Measurements from ENCODE around the gene BBX.

BBX gene

DNA sequence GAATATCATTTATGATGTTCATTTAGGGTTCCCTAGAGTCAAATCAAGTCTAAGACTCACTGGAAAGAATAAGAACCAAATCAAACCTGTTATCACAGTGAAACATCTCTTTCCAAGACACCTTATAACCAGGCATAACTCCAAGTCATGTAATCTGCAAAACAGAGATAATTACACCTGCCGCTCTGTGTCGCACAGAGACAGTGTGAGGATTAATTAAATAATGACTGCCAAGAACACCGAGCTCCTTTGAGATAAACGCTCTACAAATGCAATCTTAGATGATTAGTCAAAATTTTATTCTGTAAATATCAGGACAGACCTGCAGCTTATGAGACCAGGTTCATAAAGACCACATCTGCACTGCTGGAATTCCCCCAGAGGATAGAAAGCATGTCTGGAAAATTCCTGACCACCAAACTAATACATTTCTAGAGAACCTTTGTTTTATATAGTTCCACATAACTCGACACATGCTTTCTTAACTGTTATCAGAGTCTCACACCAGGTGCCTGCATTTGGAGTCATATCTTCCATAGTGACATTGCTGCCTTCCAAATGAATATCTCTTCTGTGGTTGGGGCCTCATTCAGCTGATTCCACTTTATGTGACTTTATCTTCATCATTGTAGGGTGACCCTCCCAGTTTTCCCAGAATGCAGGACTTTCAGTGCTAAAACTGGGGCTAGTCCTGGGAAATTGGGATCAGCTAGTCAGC lies 315.3 kb downstream of the BBX start:
- DNase-seq (ENCODE audit: low read depth in 2 of 2), result no peak

GRCh38 chr3:107841831-107842230 lies 319.1 kb downstream of the BBX start:
- no peak for DNase-seq (ENCODE audit: low read depth in 2 of 2)

- DNase-seq (ENCODE audit: low read depth in 2 of 2), result no peak
Observed at GRCh38 chr3:107842940-107843339, 320.2 kb downstream of the BBX start.

DNA sequence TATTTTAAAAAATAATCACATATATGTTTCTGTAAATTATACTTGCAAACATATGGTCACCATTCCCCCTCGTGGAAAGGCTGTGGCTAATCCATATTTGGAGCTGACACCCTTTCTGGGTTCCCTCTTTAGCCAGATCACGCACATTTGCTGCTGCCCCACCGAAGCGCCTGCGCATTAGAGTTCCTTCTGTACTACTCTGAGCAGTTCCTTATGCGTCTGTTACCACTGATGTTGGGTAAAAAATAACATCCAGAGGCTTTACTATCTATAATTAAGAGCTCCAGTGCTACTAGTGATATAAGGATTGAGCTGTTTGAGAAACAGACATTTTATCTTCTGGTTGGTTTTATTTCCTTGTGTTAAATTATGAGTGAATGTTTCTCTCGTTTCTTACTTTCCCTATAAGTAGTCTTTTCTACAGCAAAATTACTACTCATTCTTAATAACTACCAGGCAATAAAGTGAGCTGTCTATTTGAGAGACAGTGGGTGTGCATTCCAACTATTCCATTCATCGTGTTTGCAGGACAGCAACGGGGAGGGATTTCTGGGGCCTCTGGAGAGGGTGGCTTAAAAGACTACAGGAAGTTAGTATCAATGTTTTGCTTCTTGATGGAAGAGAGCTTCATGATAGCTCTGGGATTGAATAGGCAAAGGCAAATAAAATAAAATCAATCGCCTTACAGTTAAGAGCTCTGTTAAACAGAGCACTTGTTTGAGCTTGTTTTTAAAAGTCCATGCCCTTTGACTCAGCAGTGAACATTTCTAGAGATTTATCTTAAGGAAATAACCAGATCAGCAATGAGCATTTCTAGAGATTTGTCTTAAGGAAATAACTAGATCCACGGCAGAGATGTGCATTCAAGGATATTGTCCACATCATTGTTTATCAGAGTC lies 322.9 kb downstream of the BBX start:
- no peak for DNase-seq (ENCODE audit: low read depth in 2 of 2)

DNA sequence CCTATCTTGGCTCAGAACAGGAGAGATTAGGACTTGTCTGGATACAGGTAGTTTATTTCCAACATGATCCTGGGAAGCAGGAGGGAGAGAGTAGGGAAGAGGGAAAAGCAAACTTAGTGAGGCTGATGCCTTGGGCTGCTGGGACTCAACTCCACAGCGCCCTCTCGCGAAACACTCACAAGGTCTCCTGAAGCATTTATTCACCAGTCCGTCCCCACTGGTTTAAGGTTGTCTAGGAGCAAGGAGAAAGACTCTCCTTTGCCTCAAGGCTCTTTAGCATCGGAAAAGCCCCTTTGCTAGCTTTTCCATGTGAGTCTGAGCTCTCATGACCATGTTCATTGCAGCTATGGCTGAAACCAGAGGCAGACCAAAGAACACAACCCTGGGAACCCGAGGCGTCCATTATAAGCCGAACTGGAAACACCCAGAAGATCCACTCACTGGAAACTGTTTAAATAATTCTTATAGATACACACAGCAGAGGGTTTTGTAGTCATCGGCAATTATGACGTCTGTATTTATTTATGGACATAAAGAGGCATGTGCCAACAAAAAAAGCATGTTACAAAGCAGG lies 323.6 kb downstream of the BBX start:
- DNase-seq (ENCODE audit: low read depth in 2 of 2), result peak in 1 of 2 donors; percentile 18

GRCh38 chr3:107847791-107848190 lies 325.0 kb downstream of the BBX start:
- DNase-seq (ENCODE audit: low read depth in 2 of 2), result no peak

DNA sequence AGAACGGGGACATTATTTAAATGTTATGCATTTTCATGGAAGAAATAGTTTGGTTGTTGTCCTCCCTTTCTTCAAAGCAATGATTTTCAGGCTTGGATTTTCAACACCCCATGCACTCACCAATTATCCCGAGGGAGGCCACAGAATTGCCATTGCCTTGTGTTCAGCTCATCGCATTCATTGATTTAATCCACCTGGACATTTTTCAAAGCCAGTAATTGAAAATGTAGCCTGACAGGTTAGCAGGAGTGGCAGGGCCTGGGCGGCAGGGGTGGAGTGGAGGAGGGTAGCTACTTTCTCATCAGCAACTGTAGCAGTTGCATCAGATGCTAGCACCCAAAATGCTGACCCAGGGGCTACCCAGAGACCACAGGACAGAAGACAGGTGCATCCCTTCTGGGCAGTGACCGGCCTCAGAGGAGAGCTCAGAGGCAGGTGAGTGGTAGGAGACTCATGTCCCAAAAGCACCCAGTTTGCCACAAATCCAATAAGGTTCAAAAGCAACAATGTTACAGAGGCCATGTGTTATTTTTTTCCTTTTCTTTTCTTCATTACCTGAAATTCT lies 325.7 kb downstream of the BBX start:
- DNase-seq (ENCODE audit: low read depth in 2 of 2), result no peak

- no peak for DNase-seq (ENCODE audit: low read depth in 2 of 2)
Observed at GRCh38 chr3:107850681-107851080, 327.9 kb downstream of the BBX start.

DNA sequence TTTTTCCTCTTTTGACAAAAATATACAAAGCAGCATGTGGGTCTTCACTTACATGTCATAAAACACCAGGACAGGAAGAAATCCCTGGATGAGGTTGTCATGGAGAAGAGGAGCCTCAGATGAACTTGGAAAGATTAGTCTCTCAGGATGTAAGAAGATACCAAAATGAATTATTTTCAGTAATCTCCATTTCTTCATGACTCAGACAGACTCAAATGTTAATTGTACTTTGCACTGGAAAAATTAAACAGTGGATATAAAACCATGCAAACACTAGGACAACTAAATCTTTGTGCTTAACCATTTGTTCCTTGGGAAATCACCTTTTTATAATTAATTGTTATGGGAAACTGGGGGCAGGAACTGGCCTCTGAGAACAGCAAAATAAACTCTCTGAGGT lies 331.1 kb downstream of the BBX start:
- no peak for DNase-seq (ENCODE audit: low read depth in 2 of 2)

GRCh38 chr3:107854733-107855132 lies 332.0 kb downstream of the BBX start:
- no peak for DNase-seq (ENCODE audit: low read depth in 2 of 2)

DNA sequence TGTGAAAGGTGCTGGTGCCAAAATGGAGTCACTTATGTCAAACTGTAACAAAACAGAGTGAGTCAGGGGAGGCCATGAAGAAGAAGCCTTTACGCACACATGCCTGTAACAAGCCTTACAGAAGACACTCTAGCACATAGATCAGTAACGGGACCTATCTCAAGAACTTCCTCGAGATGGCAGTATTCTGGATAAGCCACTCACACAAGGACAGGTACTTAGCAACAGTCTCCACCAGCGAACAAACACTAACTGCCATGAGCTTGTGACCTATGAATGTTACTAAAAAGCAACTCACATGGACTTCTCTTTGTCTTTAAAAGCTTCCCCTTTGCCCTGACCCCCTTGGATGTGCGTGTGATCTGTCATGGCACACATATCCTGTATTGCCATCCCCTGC lies 332.9 kb downstream of the BBX start:
- no peak for DNase-seq (ENCODE audit: low read depth in 2 of 2)

- no peak for DNase-seq (ENCODE audit: low read depth in 2 of 2)
Observed at GRCh38 chr3:107857854-107858253, 335.1 kb downstream of the BBX start.

GRCh38 chr3:107858876-107859275 lies 336.1 kb downstream of the BBX start:
- DNase-seq (ENCODE audit: low read depth in 2 of 2), result no peak
